Stimulated activated CD4-positive, alpha-beta T cell treated with anti-CD3 and anti-CD28 coated beads, Interleukin-15, amount 100 ng/mL, for 48 hours (primary cell): ENCODE data around the gene UVSSA.

Experiments used
- DNase-seq, 2 donors: peaks; one replicate each; pipeline ENCODE4 v3.0.0-alpha.2; 2020; ENCODE audit warnings: low read depth in 2 of 2

Gene UVSSA

DNA sequence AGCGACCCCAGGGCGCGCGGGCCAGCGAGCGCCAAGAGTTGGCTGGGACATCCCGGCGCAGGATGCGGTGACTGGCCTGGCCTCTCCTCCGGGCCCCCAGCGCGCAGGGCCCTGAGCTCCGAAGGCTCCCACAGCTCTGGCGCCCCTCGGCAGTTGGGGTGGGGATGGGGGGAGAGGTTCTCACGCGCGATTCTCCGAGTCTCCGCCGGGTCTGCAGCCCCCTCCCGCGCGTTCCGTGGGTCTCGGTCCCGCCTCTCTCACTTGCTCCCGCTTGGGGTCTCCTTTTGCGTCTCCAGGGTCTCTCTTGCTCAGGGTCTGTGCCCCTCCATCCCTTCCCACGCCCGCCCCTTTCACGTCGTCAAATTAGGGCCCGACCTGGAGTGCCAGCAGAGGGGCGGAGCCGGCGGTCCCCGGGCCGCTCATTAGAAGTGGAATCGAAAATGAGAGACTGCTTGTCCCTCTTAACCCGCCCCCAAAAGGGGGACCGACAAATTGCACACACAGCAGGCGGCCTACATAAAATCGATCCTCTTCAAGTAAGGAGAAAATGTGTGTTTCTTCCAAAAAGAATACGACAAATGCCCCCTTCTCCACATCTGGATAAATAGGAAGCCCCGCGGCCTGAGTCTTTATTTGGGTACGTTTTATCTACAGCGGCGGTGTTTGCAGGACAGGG, 60.1 kb downstream of the UVSSA start:
- DNase-seq, result no peak

DNA sequence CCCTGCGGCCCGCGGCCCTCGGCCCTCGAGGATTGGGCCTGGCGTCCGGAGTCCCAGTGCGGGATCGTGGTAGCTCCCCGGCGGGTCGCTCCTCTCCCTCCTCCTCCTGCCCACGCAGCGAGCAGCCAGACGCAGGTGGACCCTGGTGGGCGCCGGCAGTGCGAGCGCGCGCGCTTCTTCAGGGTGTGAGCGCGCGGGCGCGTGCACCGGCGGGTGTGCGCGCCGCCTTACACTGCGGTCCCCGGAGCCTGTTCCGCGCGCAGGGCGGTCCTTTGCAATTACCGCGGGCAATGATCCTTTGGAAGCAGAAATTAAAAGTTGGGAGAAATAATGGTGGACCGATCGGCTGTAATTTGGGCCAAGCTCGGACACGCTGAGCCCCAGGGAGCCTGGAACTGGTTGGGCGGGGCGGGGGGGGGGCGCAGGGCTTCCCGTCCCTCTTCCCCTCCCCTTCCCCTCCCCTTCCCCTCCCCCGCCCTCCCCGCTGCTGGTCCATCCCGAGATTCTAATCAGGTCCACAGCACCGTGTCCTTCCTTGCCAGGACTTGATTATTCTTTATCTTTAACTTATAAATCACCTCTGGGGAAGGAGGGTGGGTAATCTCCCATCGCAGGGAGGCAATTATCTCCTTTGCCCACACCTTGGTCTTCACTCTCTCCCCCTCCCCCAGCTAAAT, 60.8 kb downstream of the UVSSA start:
- no peak for DNase-seq

DNA sequence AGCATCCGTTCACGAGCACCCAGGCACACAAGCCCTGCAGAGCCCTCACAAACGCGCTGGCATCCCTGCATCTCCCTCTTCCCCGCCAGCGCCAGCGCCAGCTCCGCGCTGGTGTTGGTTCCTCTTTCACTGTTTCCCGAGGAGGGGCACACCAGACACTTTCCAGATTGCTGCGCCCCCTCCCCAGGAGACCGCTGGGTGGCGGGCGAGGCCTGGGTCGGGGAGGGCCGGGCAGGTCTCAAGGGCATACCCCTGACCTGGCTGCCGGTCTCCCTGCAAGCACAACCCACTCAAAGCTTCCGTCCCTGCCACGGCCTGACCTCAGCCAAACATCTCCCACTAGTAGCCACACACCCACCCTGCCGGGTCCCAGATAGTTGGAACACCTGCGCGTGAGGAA, 61.4 kb downstream of the UVSSA start:
- no peak for DNase-seq

DNA sequence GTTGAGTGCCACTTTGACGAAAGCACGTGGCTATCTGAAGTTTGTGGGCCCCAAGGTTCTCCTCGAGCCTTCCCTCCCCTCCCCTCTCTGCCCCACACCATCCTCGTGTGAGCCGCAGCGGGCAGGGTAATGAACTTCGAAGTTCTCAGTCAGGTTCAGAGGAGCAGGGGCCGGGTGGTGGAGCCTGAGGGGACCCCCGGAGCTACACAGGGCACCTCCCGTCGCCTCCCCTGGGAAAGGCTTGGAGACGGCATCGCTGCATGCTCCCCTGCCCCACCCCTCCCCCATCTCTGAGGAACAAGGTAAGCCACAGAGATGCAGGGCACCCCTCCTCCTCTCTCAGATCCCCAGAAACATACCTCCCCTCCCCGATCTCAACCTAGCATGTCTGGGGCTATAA, 62.1 kb downstream of the UVSSA start:
- no peak for DNase-seq

DNA sequence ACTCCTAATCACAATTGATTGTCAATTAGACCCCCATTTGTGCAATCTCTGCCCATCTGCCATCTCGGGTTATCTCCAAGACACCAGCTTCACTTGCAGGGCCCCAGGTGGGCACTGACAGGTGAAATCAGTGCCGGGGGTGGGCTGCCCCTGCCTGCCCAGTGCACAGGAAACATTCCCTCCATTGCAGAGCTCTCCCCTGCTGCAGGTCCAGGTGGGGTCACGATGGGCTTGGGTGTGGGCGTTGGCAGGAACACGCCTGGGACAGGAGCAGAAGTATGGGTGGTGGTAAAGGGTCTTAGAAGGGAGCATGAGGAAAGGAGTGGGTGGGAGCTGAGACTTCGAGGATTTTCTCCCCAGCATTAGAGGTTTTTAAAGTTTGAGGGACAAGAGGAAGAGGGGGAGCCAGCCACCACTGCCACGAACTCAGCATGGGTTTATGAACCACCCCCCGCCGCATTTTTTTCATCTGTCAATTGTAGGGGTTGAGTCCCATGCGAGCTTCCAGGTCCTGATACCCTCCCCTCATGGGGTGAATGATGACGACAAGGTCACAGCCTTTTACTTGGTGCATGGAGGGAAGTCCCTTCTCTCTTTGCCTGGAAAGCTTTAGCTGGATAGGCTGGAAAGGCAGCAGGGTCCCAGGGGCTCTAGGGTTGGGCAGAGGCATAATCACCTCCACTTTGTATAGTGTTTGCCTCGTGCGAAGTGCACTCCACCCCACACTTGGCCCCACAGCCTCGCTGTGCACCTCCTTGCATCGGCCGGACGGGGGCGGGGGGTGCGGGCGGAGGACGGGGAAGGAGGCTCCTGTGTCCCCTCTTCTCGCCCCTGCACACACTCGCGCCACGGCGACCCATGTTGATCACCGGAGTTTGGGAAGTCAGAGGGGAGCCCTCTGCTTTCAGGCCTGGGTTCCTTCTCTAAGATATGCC, 62.8 kb downstream of the UVSSA start:
- DNase-seq, result no peak

DNA sequence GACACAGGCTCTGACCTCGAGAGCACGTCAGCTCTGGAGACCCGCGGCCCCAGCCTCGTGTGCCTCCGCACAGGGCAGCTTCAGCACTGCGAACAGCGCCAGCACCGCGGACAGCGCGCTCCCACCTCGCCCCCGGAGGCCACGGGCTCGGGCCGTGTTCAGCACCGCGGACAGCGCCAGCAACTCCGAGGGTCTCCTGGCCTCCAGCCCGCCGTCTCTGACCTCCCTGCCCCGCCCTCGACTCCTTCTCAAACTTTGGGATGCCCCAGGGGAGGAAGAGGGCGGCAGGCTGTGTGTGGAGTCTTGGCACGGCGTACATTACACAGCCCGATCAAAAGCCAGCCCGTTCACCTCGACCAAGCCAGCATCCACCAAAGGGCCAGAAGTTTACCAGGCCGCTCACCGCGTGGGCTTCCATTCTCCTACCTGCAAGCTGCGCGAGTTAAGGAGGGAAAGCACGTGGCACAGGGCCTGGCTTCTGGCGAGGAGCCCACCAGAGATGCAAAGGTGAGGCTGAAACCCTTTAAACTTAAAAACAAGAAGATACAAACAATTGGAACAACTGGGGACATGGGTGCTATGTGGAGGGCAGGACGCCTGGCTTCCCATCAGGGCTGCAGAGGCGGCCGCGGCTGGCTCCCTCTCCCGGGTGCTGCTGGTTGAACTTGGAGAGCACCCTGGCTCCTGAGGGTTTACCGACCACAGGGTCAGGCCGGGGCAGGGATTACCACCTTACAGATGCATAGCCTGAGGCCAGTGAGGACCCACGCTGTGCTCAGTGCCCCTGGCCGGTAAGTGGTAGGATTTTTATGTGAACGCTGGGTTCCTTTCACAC, 63.7 kb downstream of the UVSSA start:
- DNase-seq, result peak in 1 of 2 donors; percentile 36

DNA sequence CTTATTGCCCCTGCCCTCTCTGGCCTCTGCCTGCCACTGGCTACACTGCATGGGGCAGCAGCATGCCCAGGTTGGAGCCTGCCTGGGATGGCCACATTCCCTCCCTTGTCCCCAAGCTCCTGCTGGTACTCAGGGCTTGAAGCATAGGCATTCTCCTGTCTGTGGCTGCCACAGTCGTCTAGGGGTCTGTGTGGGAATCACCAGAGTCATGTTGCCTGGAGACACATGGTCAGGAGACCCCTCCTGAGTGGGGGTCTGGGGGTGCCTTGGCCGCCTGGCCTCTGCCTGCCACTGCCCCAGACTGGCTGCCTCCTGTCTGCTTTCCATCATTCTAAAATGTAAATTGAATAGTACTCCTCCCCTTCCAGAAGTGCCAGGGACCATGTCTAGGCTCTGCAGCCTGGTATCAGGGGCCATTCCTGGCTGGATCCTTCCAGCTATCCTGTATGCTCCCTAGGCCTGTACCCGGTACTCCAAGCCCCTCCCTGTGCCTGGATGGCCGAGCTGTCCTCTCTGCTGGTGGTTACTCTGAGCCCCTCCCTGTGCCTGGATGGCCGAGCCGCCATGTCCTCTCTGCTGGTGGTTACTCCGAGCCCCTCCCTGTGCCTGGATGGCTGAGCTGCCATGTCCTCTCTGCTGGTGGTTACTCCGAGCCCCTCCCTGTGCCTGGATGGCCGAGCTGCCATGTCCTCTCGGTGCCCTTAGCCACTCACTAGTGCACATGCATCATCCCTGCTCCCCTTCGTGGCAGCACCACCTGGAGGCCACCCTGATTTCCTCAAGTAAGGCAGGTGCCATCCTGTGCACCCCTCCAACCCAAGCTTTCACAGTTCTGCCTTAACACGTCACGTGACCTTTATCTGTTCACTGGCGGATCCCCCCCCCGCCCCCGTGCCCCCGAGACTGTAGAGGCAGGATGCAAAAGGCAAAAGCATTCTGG, 64.7 kb downstream of the UVSSA start:
- no peak for DNase-seq

DNA sequence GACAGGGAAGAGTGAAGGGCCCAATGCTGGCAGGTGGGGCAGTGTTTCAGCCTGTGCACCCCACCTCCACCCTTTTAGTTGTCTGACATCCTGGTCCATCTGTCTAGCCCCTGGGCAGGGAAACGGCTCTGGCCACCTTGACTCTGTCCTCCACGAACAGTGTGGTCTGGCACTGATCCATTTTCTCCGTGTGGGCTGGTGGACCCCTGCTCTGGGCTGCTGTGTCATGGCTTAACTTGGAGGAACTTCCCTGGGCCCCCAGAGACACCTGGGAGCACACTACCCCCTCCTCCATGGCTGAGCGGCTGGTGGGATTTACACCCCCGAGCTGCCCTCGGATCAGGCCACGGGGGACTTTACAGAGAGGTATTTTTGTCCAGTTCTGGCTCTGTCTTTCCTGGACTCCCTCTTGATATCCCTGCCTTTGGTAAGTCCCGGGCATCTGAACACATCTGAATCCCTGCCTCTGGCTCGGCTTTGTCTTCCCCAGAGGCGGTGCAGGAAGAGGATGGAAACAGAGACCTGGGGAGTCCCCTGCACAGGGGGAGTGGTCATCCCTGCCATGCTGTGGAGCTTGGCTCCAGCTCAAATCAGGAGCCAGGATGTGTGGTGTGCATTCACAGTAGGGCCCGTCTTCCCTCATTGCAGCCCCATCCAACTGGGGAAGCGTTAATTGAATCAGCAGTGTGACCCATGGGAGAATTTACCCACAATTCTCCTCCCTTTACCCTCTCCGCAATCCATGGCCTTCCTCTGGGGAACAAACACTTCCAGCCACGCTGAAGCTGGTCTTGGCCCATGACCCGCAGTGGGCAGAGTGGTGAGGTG, 65.6 kb downstream of the UVSSA start:
- no peak for DNase-seq

DNA sequence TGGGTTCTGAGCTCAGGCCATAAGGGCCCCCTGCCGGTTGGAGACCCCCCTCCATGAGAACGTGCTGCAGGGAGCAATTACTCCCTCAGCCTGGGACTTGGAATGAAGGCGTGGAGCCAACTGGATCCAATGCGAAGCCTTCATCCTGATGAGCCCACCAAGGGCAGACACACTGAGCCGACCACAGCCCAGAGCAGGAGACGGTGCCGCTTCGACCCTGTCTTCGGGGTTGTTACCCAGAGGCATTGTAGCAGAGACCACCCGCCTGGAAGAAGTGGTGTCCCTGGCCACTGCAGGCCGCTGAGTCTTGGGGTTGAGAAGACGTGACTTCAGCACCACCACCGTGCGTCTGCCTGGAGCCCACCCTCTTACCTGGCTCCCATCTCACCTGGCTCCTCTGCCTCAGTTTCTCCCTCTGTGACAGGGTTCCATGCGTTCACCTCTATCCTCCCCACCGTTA, 66.2 kb downstream of the UVSSA start:
- DNase-seq, result no peak

DNA sequence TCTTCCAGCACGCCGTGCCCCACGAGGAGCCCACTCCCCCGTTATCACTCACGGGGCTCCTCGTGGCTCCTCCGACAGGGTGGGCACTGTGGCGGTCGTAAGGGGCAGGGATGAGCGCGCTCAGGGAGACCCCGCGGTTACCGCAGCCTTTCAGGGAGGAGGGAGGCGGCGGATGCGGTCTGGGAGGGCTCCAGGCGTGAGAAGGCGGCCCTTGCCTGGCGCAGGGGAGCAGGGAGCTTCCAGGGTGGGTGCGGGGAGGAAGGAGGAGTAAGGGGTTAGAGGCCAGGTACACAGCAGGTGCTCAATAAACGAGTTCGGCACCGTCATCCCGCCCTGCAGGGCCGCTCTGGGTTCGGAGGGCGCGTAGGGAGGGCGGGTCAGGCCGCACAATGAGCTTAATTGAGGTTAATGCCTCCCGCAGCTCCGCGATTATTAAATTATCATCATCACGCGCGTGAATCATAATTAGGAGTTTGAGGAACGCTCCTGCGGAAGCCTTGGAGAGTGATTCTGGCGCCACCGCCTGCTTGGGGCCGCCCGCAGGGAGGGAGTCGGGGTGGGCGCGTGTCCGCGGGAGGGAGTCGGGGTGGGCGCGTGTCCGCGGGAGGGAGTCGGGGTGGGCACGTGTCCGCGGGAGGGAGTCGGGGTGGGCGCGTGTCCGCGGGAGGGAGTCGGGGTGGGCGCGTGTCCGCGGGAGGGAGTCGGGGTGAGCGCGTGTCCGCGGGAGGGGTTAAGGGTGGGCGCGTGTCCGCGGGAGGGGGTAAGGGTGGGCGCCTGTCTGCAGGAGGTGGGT, 66.9 kb downstream of the UVSSA start:
- DNase-seq, result no peak

DNA sequence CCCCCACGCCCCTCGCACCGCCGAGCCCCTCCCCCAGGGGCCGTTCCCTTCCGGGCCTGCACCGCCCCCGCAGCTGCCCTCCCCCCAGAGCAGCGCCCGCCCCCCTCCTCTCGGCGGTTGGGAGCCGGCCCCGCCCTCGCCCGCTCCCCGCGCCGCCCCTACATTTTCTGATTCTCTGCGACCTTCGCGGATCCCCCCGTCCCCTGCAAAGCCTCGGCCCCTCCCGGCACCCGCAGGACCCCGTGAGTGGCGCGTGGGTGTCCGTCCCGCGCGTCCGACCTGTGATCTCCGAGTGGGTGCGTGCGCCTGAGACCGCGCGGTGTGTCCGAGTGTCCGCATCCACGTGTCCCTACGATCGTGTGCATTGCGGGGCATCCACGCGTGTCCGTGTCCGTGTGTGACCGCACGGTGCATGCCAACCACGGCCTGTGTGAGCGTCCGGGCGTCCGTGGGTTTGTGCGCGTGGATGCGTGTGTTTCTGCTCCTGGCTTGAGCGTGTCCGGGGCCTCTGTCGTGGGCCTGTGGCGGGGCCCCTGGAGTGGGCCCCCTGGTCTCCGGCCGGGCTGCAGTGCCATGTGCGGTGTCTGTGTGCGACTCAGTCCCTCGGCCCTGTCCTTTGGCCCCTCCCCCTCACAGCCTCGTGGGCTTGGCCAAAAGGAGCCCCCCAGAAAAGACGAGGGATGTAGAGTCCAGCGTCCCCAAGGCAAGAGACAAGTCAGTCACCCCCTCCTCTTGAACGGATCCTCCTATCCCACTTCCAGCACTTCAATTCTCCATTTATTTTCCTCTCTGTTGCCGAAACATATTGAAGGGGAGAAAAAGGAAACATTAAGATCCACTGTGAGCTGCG, 68.0 kb downstream of the UVSSA start:
- no peak for DNase-seq

DNA sequence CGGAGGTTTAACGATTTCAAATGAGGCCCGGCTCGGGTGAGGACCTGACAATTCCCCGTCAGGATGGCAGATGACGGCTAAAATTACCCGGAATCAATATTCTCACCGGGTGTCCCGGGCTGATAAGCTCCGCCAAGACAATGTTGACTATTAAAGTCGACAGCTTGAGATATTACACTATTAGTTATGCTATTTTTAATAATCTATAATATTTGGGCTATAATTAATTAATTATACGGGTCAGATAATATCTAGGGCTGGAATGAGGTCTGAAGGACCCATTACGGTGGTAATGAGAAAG, 68.6 kb downstream of the UVSSA start:
- DNase-seq, result no peak

DNA sequence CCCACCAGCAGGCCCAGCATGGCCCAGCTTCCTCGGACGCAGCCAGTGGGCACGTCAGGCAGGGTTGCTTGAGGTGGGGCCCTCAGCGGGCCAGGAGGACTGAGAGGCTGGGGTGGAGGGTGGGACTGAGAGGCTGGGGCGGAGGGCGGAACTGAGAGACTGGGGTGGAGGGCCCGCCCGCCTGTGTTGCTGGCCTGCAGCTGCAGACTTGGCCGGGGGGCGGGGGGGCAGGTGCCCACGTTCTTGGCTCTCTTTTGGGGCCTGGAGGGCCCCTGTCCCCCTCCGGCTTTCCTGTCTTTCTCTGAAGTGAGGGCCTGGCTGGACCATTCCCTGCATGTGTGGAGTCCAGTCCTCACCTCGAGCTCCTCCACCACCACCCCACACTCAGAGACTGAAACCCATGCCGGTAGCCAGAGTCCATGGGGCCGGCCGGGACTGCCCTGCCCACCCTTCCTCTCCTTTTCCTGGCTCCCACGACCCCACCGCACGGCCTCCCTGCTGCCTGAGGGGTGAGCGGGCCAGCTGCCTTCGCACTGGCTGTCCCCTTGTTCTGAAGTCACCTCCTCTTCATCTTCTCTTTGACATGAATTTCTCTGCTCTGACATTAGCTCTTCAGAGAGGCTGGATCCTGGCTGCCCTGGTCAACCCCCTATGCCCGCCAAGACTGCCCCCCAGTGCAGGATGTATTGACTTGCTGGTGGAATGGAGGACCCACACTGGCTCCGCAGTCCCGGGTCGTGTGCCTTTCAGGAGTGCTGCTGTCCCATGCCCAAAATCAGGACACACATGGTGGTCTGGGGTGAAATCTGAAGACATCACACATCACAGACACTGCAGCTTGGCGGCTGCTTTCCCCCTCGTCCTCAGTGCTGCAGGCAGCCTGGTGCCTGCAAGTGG, 69.3 kb downstream of the UVSSA start:
- DNase-seq, result no peak

DNA sequence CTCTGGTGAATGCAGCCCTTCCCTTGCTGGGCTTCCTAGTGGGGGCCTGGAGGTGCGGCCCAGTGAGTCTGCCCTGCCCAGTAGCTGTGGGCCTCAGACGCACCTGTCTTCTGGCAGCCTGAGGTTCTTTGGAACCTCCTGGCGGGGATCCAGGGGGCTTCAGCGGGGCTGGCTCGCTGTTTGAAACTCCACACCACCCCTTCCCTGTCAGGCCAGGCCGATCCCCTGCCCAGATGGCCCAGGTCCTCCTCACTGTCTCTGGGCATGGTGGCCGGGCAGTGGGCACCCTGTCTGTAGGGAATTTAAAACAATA, 69.9 kb downstream of the UVSSA start:
- DNase-seq, result no peak

DNA sequence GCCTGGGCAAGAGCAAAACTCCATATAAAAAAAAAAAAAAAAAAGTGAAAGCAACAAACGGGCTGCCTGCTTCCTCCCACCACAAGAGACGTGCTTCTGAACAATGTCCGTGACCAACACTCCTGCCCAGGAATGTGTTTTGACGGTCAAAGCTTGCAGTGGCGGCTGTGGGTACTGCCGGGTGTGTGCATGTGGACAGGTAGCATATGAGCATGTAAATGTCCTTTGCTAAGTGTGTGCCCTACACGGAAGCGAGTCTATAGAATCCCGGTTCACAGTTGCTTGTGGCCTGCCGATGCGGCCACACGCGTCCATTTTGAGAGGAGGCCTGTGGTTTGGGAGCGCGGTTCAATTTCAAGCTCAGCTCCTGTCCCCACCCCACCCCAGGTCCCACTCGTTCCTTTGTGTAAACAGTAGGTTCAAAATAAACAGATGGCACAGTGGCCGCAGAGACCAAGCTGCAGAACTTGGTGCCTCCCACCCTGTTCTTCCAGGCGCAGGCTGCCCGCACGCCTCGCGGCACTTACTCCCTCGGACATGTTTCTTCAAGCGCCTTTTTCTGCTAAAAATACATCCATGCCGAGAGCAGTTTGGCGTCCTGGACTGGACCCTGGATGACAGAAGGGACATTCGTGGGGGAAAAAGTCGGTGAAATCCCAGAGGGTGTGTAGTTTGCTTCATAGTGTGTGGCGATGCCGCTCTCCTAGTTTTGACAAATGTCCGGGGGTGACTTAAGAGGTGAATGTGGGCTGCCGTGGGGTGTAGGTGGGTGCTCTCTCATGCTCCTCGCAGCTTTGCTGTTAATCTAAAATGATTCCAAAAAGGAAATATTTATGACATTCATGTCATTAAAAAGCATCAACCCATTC, 70.7 kb downstream of the UVSSA start:
- DNase-seq, result no peak
